GM19452 (cell line): ENCODE results near the gene MYOF.
"Not testable (repeated sequence)": the region's sequence is repeated elsewhere in the genome, so short reads cannot be mapped to it uniquely, and the experiment has no call there.

Experiments used
- ATAC-seq: cut with Tn5 transposase; IDR thresholded peaks from one replicate; pipeline ENCODE4 v1.9.1; 2021; ENCODE audit not compliant: unreplicated experiment

MYOF gene

GRCh38 chr10:93485690-93486089 lies 3.6 kb upstream of the MYOF start:
- ATAC-seq = no peak

GRCh38 chr10:93481637-93482144 lies 443 bp downstream of the MYOF start:
- no peak for ATAC-seq

- ATAC-seq = no peak
Measured at GRCh38 chr10:93478873-93479272, 3.3 kb downstream of the MYOF start.

GRCh38 chr10:93476756-93477155 lies 5.4 kb downstream of the MYOF start:
- no peak for ATAC-seq

- no peak for ATAC-seq
Measured at GRCh38 chr10:93475871-93476270, 6.3 kb downstream of the MYOF start.

- ATAC-seq = no peak
Measured at GRCh38 chr10:93475227-93475626, 6.9 kb downstream of the MYOF start.

GRCh38 chr10:93473804-93474472 lies 8.2 kb downstream of the MYOF start:
- ATAC-seq = no peak

GRCh38 chr10:93473161-93473560 lies 9.0 kb downstream of the MYOF start:
- no peak for ATAC-seq

- ATAC-seq = no peak
Measured at GRCh38 chr10:93471110-93471651, 11.0 kb downstream of the MYOF start.

GRCh38 chr10:93469454-93469853 lies 12.7 kb downstream of the MYOF start:
- ATAC-seq = no peak

GRCh38 chr10:93468461-93469213 lies 13.5 kb downstream of the MYOF start:
- ATAC-seq = no peak

- not testable (repeated sequence) for ATAC-seq
Measured at GRCh38 chr10:93467635-93468034, 14.5 kb downstream of the MYOF start.

- ATAC-seq = no peak
Measured at GRCh38 chr10:93465806-93466675, 16.1 kb downstream of the MYOF start.

GRCh38 chr10:93464776-93465388 lies 17.3 kb downstream of the MYOF start:
- no peak for ATAC-seq

- no peak for ATAC-seq
Measured at GRCh38 chr10:93463723-93464476, 18.2 kb downstream of the MYOF start.

- ATAC-seq = no peak
Measured at GRCh38 chr10:93462881-93463280, 19.3 kb downstream of the MYOF start.

GRCh38 chr10:93462371-93462770 lies 19.8 kb downstream of the MYOF start:
- ATAC-seq = no peak

- ATAC-seq = no peak
Measured at GRCh38 chr10:93461807-93462178, 20.3 kb downstream of the MYOF start.

GRCh38 chr10:93461109-93461806 lies 20.9 kb downstream of the MYOF start:
- no peak for ATAC-seq
